Activated naive CD4-positive, alpha-beta T cell treated with anti-CD3 and anti-CD28 coated beads, Interleukin-2, amount 50 U/mL, for 72 hours (primary cell): Measurements from ENCODE around the gene DPPA3. TPM values are rescaled to one million over a fixed set of nuclear protein-coding genes. Genes with fewer than 3 reads are reported as not detected.

ENCODE experiments used
- total RNA-seq, 2 donors: library from RNA; stranded (reverse); gene quantifications; one replicate each; pipeline ENCODE4 v1.2.3, GENCODE V29; 2022

The DPPA3 gene
- total RNA-seq, 2 donors from 2014 or later: not detected

Other genes starting within 250 kb of the DPPA3 start
- not detected for gene CD163, start 207.7 kb upstream of the DPPA3 start, total RNA-seq
- gene APOBEC1, start 45.5 kb upstream of the DPPA3 start, total RNA-seq: not detected
- not detected for gene GDF3, start 15.7 kb upstream of the DPPA3 start, total RNA-seq
- gene CLEC4C, start 35.9 kb downstream of the DPPA3 start, total RNA-seq: not detected
- not detected for gene NANOGNB, start 53.8 kb downstream of the DPPA3 start, total RNA-seq
- not detected for gene NANOG, start 78.0 kb downstream of the DPPA3 start, total RNA-seq
- 1 to 10 TPM in 1 of 2 donors, under 1 TPM in 1; 0.09 to 4.6 TPM for gene SLC2A14, start 161.5 kb downstream of the DPPA3 start, total RNA-seq
- 100 to 1,000 TPM; 207 to 521 TPM for gene SLC2A3, start 224.8 kb downstream of the DPPA3 start, total RNA-seq